COLO829 (cell line): ENCODE data around the gene ZFTA.
"Not testable (repeated sequence)": the region's sequence is repeated elsewhere in the genome, so short reads cannot be mapped to it uniquely, and the experiment has no call there.

Source experiments
- DNase-seq: peaks from one replicate; pipeline ENCODE4 v3.0.0; 2012; ENCODE audit warnings: low spot score

The ZFTA gene

GRCh38 chr11:63775191-63775590 lies 6.6 kb upstream of the ZFTA start:
- DNase-seq, result no peak

GRCh38 chr11:63771741-63772318 lies 3.3 kb upstream of the ZFTA start:
- DNase-seq, result not testable (repeated sequence)

- DNase-seq, result no peak
Observed at GRCh38 chr11:63770763-63771162, 2.2 kb upstream of the ZFTA start.

- no peak for DNase-seq
Observed at GRCh38 chr11:63769714-63770455, 1.3 kb upstream of the ZFTA start.

- DNase-seq, result no peak
Observed at GRCh38 chr11:63769042-63769713, 603 bp upstream of the ZFTA start.

- DNase-seq, result peak; percentile 45
Observed at GRCh38 chr11:63767565-63768236, 874 bp downstream of the ZFTA start.

GRCh38 chr11:63767267-63767564 lies 1.4 kb downstream of the ZFTA start:
- no peak for DNase-seq

GRCh38 chr11:63766531-63767235 lies 1.9 kb downstream of the ZFTA start:
- DNase-seq, result no peak

- DNase-seq, result no peak
Observed at GRCh38 chr11:63765688-63766241, 2.8 kb downstream of the ZFTA start.

GRCh38 chr11:63764679-63765647 lies 3.6 kb downstream of the ZFTA start:
- DNase-seq, result no peak

GRCh38 chr11:63764340-63764678 lies 4.3 kb downstream of the ZFTA start:
- no peak for DNase-seq

- DNase-seq, result no peak
Observed at GRCh38 chr11:63763496-63764339, 4.9 kb downstream of the ZFTA start.

- no peak for DNase-seq
Observed at GRCh38 chr11:63762654-63763495, 5.7 kb downstream of the ZFTA start.

- no peak for DNase-seq
Observed at GRCh38 chr11:63761931-63762653, 6.5 kb downstream of the ZFTA start.

GRCh38 chr11:63761188-63761587 lies 7.4 kb downstream of the ZFTA start:
- no peak for DNase-seq

- no peak for DNase-seq
Observed at GRCh38 chr11:63760487-63761079, 8.0 kb downstream of the ZFTA start.

GRCh38 chr11:63756919-63757761 lies 11.4 kb downstream of the ZFTA start:
- no peak for DNase-seq
